Amygdala (tissue), 56 donors: Measurements from ENCODE around the gene MAN2B1.
A peak's percentile ranks its signal among the peaks of the same experiment; 100 is the strongest.
"Not testable (repeated sequence)": the region's sequence is repeated elsewhere in the genome, so short reads cannot be mapped to it uniquely, and the experiment has no call there.

Experiments
- DNase-seq, 56 donors: peaks; one replicate each; lab custom pipeline; 2025; lab: John Stamatoyannopoulos, UW

MAN2B1 gene

DNA sequence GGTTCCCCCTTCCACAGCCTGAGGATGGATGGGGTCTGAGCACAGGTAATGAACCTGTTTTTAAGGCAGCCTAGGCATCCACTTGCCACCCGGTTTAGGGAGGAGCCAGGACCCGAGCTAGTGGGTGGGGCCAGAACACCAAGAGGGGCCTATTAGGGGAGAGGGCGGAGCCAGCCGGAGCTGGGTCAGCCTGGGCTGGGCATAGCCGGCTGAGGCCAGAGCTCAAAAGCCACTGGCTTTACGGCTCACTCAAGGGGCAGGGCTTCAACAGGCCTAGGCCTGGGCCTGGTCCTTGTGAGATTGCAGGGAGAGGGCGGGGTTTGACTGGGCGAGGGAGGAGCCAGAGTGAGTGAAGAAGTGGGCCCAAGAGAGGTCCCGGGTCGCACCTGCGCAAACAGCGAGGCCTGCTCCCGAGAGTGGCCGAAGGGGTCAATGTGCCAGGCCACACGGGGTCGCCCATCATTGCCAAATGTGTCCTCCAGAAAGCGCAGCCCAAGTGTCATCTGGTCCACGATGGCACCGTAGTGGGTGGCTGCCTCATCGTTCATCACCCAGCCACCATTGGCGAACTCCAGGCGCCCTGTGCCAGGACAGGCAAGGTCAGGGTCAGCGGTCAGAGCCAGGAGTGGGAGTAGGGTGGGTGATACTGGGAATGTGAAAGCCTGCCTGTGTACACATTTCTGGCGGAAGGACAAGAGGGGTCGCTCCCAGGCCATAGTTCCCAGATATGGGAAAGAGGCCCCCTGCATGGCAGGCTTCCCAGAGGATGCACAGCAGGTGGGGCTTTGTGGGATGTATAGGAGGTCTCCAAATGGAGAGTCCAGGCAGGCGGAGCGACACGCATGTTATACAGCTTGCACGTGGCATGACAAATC, 1.9 kb downstream of the MAN2B1 start:
- no peak for DNase-seq

DNA sequence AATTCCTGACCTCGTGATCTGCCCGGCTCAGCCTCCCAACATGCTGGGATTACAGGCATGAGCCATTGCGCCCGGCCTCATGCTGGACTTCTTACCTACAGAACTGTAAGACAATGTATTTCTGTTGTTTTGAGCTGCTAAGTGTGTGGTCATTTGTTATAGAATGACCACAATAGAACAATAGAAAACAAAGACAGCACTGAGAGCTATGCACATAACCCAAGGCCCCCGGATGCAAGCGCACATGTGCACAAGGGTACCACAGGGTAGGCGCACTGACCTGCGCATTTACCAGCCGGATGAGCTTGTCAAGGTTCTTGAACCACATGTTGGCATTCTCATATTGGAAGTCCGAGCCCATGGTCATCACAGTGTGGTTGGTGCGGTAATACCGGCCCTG, 5.6 kb downstream of the MAN2B1 start:
- DNase-seq, result peak in 15 of 56 donors; percentile 1 to 49 (median 33)

DNA sequence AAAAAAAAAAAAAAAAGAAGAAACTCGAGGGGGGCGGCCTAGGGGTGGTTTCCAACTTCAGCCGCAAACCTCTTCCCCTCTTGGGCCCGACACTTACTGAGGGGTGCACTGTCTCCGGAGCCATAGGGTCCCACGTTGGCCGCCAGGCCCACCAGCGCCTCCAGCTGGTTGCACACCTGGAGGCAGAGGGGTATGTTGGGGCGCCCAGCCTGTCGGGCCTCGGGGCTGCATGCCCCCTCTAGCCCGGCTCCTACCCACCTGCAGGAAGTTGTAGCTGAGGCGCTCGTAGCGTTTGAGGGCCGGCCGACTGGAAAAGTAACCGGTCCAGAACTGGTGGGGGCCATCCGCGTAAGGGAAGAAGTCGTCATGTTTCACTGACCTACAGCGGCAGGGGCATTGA, 8.6 kb downstream of the MAN2B1 start:
- no peak for DNase-seq

DNA sequence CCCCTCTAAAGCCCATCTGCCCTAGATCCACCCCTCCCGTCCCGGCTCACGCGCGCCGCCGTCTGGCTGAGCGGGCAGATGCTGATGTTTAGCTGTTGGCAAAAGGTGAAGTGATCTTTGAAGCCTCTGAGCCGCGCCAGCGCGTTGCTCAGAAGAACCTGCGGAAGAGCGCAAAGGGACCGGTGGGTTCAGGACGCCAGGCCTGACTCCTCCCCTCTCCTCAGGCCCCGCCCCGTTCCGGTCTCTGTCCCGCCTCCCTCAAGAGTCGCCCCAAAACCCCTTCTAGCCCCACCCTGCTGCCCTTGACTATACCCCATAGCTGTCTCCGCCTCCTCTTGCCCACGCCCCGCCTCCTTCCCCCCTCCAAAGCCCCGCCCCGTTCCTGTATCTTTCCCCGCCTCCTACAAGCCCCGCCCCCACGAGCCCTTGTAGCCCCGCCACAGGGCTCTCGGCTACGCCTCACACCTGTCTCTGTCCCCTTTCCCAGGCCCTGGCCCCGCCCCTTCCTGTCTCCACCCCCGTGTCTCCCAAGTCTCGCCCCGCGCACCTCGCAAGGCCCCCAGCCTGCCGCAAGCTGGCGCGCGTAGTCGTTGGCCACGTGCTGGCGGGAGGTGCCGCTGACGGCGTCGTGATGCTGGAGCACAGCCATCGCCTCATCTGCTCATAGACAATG, 9.5 kb downstream of the MAN2B1 start:
- DNase-seq, result no peak

DNA sequence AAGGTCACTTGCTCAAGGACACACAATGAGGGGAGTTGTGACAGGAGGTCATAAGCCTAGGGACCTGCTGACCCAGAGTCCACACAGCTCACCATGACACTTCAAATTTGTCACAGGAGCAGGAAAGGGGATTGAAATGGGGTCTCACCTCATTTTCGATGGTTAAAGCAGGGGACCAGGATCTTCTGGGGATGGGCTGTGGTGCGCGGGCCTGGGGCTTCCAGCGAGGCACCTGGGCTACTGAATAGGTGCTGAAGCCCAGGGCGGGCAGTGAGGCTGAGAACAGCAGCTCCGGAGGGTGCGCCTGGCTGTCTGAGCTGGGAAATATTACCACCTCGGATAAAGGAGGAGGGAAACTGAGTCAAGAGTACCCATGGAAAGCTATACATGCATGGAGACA, 11.0 kb downstream of the MAN2B1 start:
- DNase-seq, result no peak

DNA sequence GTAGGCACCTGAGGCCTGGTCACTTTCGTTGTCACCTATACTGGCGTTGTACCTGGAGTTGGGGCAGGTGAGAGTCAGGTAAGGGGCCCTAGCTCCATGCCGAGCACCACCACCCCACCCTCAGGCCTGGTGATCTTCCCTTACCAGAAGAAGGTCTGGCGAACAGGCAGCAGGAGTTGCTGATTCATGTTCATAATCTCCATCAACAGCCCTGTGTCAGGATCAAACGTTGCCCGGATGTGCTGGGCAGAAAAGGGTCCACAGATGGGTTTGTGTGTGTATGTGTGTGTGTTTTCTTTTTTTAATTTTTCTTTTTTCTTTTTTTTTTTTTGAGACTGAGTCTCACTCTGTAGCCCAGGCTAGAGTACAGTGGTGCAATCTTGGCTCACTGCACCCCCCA, 14.3 kb downstream of the MAN2B1 start:
- no peak for DNase-seq

DNA sequence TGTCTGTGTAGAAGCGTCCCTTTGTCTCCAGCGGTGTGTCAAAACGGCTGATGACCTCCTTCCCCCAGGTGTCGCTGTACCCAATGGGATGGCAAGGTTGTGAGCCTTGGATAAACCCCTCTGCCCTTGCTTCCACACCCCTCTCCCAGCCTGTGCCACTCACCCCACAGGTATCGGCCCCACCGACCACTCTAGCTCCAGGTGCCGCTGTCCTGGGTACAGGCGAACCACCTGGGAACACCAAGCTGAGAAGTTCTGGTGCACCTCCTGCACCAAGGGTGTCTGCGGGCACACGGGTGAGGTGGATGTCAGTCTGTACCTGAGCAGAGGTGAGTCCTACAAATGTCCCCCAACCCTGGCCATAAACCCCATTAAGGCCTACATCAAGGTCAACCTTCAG, 16.6 kb downstream of the MAN2B1 start:
- no peak for DNase-seq

DNA sequence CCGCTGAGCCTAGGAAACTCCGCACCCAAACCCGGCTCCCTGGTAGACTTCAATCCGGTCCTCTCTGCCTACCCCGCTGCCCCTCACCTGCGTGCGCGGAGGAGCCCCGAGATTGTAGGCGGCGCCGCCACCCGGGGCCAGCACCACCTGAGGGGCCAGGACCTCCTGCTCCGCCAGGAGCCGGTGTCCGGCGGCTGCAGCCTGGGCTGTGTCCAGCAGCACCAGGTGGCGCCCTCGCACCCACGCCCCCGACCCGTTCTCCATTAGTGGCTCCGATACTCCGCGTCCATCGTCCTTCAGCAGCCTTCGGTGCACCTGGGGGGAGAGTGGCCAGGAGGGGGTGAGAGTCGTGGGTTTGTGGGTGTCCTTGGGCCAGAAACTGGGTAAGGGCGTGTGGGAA, 18.5 kb downstream of the MAN2B1 start:
- peak in 3 of 56 donors; percentile 11 to 53 (median 13) for DNase-seq

DNA sequence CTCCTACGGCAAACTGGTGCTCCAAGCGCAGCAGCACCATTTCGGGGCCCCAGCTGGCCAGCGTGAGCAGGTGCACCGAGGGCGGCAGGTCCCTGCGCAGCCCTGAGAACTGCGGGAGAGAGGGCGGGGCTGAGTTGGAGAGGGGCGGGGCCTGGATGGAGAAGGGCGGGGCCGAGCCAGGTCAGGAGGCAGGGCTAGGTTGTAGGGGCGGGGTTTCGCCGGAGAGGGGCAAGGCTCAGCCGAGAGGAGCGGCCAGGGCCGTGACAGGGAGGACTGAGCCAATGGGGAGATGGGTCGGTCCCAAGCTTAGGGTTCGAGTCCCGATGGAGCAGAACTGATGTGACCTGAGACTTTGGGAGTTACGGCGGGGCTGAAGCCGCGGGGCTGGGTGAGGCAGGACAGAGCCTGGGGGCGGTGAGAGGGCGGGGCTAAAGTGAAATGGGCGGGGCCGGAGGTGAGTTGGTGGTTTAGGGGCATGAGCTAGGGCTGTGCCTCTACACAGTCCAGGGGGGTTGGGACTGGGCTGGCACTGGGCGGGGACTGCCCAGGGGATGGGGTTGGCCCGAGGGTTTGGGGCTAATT, 19.0 kb downstream of the MAN2B1 start:
- DNase-seq, result peak in 19 of 56 donors; percentile 1 to 57 (median 21)

DNA sequence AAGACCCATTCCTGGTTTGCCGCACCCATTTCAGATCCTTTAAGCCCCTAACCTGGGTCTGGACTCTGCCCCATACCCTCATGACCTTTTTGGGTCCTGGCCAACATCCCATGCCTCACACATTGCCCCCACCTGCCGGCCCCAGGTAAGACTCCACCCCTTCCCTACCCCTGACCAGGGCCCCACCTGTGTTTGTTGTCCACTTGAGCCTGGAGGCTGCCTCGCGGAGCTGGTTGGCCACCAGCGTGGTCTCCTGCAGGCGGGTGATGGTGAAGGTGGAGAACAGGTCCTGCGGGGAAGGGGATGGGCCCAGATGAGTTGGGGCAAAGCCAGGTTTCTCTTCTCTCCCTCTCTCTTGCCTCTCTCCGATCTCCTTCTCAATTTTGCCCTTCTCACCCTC, 19.5 kb downstream of the MAN2B1 start:
- no peak for DNase-seq

DNA sequence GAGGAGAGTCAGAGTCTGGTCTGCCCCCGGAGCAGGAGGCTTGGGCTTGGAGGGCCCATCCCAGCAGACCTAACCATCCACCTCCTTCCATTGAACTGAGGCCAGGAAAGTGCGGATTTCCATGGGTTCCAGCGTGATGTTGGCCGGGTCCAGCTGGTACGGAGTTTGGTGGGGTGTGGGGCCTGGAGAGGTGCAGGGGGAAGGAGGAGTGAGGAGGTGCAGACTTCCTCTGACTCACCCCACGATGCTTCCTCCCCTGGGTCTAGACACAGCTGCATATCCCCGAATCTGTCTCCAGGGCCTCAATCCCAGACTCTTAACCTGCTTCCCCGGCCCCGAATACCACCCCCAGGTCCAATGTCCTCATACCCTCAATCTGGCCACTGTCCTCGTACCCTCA, 20.0 kb downstream of the MAN2B1 start:
- DNase-seq, result no peak

DNA sequence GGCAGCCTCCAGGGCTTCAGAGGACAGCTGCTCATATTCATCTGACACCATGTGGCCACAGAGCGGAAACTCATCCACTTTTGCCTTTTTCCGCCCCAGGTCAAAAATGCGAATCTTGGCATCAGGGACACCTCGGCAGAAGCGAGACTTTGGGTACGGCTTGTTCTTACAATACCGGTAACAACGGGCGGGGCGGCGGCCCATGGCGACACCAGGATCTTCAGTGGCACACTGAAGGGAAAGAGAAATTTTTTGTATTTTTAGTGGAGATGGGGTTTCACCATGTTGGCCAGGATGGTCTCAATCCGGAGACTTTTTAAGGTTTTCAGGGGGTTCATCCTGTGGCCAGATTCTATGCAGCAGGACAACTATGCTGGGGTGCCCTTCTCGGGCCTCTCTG, 22.8 kb downstream of the MAN2B1 start:
- not testable (repeated sequence) for DNase-seq

DNA sequence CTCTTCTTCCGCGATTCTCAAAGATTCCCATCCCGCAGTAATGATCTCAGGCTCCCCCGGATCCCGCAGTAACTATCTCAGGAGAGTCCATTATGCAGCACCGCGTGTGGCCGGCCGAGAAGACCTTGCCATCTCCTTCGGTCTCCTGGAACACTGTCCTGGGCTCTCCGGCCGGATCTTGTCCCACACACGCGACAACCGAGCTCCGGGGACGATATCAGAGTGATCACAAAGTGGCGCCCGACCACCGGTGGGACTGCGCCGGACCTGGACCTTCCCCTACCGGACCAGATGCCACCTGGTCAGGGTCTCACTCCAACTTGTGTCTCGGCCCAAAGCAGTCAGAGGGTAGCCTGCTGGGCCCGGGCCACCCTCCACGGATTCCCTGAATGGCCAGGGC, 24.0 kb downstream of the MAN2B1 start:
- no peak for DNase-seq

DNA sequence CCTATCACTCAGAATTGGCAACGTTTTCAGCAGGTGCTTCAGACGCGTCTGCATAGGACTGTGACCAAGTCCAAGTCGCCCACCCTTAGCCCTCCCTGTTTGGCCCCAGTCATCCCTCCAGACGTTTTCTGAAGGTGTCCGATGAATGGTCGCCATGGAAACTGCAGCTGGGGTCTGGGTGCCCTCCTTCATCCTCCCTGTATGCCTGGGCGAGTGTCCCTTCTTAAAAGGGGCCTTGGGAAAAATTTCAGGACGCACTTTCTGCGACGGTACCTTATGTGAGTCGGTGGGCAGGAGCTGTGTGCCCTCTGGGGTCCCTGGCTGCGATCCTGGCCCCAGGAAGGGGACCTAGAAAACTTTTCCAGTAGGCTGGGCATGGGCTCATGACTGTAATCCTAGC, 25.1 kb downstream of the MAN2B1 start:
- no peak for DNase-seq

DNA sequence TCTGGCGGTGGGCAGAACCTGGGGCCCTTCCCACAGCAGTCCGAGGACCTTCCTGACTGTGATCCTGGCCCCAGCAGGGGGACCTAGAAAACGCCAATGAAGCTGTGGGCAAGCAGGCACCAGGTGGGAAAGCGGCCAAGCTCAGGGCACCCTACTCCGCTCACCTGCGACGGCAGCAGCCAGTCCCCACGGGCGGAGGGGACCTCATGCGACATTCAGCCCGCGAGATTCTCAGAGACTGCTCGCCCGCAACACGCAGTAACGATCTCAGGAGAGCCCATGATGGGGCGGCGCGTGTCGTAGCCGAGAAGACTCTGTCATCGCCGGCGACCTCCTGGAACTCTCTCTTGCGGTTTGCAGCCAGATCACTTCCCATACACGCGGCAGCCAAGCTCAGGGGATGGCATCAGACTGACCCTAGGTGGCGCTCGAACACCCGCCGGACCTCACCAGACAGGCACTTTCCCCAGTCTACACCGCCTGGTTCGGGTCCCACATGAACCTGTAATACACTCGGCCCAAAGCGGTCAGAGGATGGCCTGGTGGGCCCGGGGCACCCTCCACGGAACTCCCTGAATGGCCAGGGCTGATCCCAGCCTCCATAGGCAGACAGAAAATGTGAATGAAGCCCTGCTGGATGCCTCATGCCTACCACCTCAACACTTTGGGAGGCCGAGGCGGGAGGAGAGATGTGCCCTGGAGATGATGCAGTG, 26.5 kb downstream of the MAN2B1 start:
- peak in 50 of 56 donors; percentile 10 to 80 (median 50) for DNase-seq

DNA sequence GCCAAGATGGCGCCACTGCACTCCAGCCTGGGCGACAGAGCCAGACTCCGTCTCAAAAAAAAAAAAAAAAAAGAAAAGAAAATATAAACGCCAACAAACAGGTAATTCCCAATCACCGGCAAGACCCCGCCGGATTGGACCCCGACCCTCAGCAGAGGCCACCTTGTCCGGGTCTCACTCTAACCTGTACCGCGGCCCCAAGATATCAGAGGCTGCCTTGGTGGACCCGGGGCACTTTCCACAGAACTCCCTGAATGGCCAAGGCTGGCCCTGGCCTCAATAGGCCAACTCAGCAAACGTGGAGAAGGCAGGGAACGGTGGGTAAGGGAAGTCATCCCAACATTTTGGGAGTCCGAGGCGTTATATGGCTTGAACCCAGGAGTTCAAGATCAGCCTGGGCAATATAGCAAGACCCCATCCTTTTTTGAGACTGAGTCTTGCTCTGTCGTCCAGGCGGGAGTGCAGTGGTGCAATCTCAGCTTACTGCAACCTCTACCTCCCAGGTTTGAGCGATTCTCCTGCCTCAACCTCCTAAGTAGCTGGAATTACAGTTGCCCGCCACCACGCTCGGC, 27.8 kb downstream of the MAN2B1 start:
- DNase-seq, result no peak

DNA sequence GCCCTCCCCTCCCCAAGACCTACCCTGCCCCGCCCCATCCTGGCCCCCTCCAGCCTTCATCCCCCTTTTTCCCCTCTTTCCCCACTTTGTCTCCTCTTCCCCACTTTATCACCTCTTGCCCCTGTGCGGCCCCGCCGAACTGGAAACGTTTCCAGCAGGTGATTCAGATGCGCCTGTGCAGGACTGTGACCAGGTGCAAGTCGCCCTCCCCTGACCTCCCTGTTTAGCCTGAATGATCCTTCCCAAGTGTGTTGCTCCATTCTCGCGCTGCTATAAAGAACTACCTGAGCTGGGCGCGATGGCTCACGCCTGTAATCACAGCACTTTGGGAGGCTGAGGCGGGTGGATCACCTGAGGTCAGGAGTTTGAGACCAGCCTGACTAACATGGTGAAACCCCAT, 29.9 kb downstream of the MAN2B1 start:
- no peak for DNase-seq

DNA sequence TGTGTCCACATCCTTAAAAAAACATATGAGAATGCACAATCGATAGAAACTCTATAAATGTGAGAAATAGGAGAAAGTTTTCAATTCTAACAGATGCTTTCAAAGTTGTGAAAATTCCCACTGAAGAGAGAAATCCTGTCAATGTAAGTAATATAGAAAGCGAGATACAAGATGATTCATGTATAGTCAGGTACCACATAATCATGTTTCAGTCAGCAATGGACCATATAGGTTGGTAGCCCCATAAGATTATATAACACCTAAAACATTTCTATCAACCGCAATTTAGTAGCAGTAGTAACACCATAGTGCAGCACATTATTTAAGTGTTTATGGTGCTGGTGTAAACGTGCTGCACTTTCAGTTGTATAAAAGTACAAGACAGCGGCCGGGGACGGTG, 37.3 kb downstream of the MAN2B1 start:
- no peak for DNase-seq

DNA sequence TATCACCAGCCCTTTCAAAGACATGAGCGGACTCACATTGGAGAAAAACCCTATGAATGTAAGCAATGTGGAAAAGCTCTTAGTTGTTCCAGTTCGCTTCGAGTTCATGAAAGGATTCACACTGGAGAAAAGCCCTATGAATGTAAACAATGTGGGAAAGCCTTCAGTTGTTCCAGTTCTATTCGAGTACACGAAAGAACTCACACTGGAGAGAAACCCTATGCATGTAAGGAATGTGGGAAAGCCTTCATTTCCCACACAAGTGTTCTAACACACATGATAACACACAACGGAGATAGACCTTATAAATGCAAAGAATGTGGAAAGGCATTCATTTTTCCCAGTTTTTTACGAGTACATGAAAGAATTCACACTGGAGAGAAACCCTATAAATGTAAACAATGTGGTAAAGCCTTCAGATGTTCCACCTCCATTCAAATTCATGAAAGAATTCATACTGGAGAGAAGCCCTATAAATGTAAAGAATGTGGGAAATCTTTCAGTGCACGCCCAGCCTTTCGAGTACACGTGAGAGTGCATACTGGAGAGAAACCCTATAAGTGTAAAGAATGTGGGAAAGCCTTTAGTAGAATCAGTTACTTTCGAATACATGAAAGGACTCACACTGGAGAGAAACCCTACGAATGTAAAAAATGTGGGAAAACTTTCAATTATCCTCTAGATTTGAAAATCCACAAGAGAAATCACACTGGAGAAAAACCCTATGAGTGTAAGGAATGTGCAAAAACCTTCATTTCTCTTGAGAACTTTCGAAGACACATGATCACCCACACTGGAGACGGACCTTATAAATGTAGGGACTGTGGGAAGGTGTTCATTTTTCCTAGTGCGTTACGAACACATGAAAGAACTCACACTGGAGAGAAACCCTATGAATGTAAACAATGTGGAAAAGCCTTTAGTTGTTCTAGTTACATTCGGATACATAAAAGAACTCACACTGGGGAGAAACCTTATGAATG, 38.2 kb downstream of the MAN2B1 start:
- DNase-seq, result no peak
